B cell (primary cell): ENCODE data around the gene ST6GALNAC2. TPM values are rescaled to one million over a fixed set of nuclear protein-coding genes. Genes with fewer than 3 reads are reported as not detected.

ENCODE experiments used
- ATAC-seq: fragments of 200-7000 bp; cut with Tn5 transposase; one replicate; pipeline ENCODE4 v1.10.0; 2021; ENCODE audit warnings: low read depth, mild to moderate bottlenecking, moderate number of reproducible peaks, moderate library complexity
- CTCF ChIA-PET: fragments of 350-600 bp; sonication (Branson Sonifier 250); formaldehyde crosslinking; loops from one replicate; lab custom pipeline; 2021; ENCODE audit warnings: antibody characterized with exemption, inconsistent platforms; lab: Charles Lee
- POLR2A ChIA-PET: fragments of 350-600 bp; sonication (Branson Sonifier 250); formaldehyde crosslinking; loops from one replicate; lab custom pipeline; 2021; ENCODE audit warnings: antibody characterized with exemption; lab: Charles Lee
- DNase-seq: peaks from one replicate; pipeline ENCODE4 v3.0.0; 2013
- H2AFZ ChIP-seq: 2 replicates; pipeline ENCODE4 v1.6.1; 2012; ENCODE audit warnings: mild to moderate bottlenecking, low read depth, low read length; ENCODE audit not compliant: insufficient read depth, poor library complexity, severe bottlenecking
- H3K27ac ChIP-seq, 2 donors: 1 replicate in 1 of 2; 2 replicates in 1 of 2; pipeline ENCODE4 v1.5.1; 2012 to 2013; ENCODE audit warnings: low read length in 2 of 2, mild to moderate bottlenecking in 2 of 2, moderate library complexity in 1 of 2
- H3K27me3 ChIP-seq, 4 experiments: fragments of 200-600 bp in 1 of 4; sonication (generic) in 1 of 4; replicated peaks in 1 of 4; 1 replicate in 2 of 4; 2 replicates in 2 of 4; pipeline versions ENCODE4 v1.6.1 to v1.7.0; 2013 to 2016; ENCODE audit warnings: low read length in 3 of 4, mild to moderate bottlenecking in 2 of 4, mixed read lengths in 1 of 4, moderate library complexity in 1 of 4; ENCODE audit not compliant: insufficient read depth in 4 of 4, control insufficient read depth in 3 of 4; ENCODE audit errors: control extremely low read depth in 1 of 4
- H3K36me3 ChIP-seq, 2 experiments: replicated peaks in 1 of 2; 1 replicate in 1 of 2; 2 replicates in 1 of 2; pipeline versions ENCODE4 v1.6.1 to v1.7.1; 2013; ENCODE audit warnings: low read length in 1 of 2; ENCODE audit not compliant: insufficient read depth in 2 of 2, control insufficient read depth in 1 of 2; ENCODE audit errors: control extremely low read depth in 1 of 2, extremely low read depth in 1 of 2
- H3K4me1 ChIP-seq, 2 donors: fragments of 200-600 bp in 1 of 2; sonication (generic) in 1 of 2; 1 replicate in 1 of 2; 2 replicates in 1 of 2; pipeline versions ENCODE4 v1.5.1 to v1.6.1; 2013 to 2017; ENCODE audit warnings: low read length in 2 of 2; ENCODE audit not compliant: control insufficient read depth in 2 of 2, insufficient read depth in 2 of 2
- H3K4me2 ChIP-seq: replicated peaks from 2 replicates; pipeline ENCODE3; 2012; ENCODE audit warnings: mild to moderate bottlenecking, low read depth, low read length; ENCODE audit not compliant: poor library complexity, severe bottlenecking
- H3K4me3 ChIP-seq, 5 experiments: fragments of 200-600 bp in 1 of 5; sonication (generic) in 1 of 5; 1 replicate in 3 of 5; 2 replicates in 2 of 5; pipeline versions ENCODE4 v1.5.1 to v1.7.0; 2011 to 2016; ENCODE audit warnings: low read length in 4 of 5, mild to moderate bottlenecking in 4 of 5, low read depth in 2 of 5, control low read depth in 1 of 5, moderate library complexity in 1 of 5; ENCODE audit not compliant: insufficient read depth in 1 of 5; ENCODE audit errors: control extremely low read depth in 1 of 5, extremely low read depth in 1 of 5
- H3K79me2 ChIP-seq: fragments of 200-600 bp; sonication (generic); one replicate; pipeline ENCODE4 v1.6.0; 2016; ENCODE audit warnings: low read length; ENCODE audit not compliant: control insufficient read depth, insufficient read depth
- H3K9ac ChIP-seq: fragments of 200-600 bp; sonication (generic); 2 replicates; pipeline ENCODE4 v1.6.1; 2017; ENCODE audit warnings: mild to moderate bottlenecking, low read length, moderate library complexity
- H3K9me3 ChIP-seq, 3 donors: one replicate each; pipeline versions ENCODE4 v1.6.1 to v1.7.1; 2013; ENCODE audit warnings: low read length in 2 of 3; ENCODE audit not compliant: control insufficient read depth in 2 of 3, insufficient read depth in 1 of 3; ENCODE audit errors: control extremely low read depth in 1 of 3
- H4K20me1 ChIP-seq: 2 replicates; pipeline ENCODE4 v1.6.0; 2012; ENCODE audit warnings: mild to moderate bottlenecking, low read length; ENCODE audit not compliant: insufficient read depth, control insufficient read depth, poor library complexity, severe bottlenecking
- H3K27ac Mint-ChIP-seq: one replicate; pipeline ENCODE4 v1.8.0; 2021; ENCODE audit warnings: mixed read lengths
- H3K27me3 Mint-ChIP-seq: one replicate; pipeline ENCODE4 v1.8.0; 2021; ENCODE audit warnings: mixed read lengths
- H3K4me1 Mint-ChIP-seq: one replicate; pipeline ENCODE4 v1.8.0; 2021; ENCODE audit warnings: mixed read lengths
- H3K4me3 Mint-ChIP-seq: one replicate; pipeline ENCODE4 v1.8.0; 2021; ENCODE audit warnings: mixed read lengths
- H3K9me3 Mint-ChIP-seq: one replicate; pipeline ENCODE4 v1.8.0; 2022; ENCODE audit warnings: mixed read lengths; ENCODE audit not compliant: insufficient read depth
- EZH2 ChIP-seq: IDR thresholded peaks from 2 replicates; pipeline ENCODE4 v1.6.1; 2012; ENCODE audit warnings: borderline replicate concordance, low read depth, mild to moderate bottlenecking, moderate library complexity, low read length; ENCODE audit not compliant: insufficient read depth, poor library complexity, severe bottlenecking
- WGBS: methylation state at CpG from one replicate; pipeline ENCODE4 v1.1.5; 2013; ENCODE audit warnings: missing lambda C conversion rate; ENCODE audit not compliant: insufficient coverage; 5-methylcytosine and 5-hydroxymethylcytosine counted together
- intact Hi-C: fragments of 100-400 bp; cut with micrococcal nuclease; formaldehyde crosslinking; loops from one replicate; pipeline ENCODE4 v1.10.0; 2022
- polyA plus RNA-seq: library from polyadenylated mRNA; depleted of rRNA; stranded (reverse); fragments of >200 nt; gene quantifications from 2 replicates; pipeline ENCODE4 v1.2.3, GENCODE V29; 2012
- total RNA-seq, 2 donors: library from RNA; stranded (reverse); fragments of 120-200 nt in 1 of 2; gene quantifications; 1 replicate in 1 of 2; 2 replicates in 1 of 2; pipeline versions ENCODE4 v1.2.3 to v1.2.4, GENCODE V29; 2013 to 2022
- TF ChIP-seq, protein P1 (sequence below): fragments of 200-600 bp; IDR thresholded peaks from one replicate; pipeline ENCODE4 v1.8.0; 2022; ENCODE audit warnings: antibody characterized with exemption, mild to moderate bottlenecking

ST6GALNAC2 gene
- total and polyA plus RNA-seq, 2 donors (not counting 1 experiment from before 2014, with no cell fraction given): 0.58 to 2.7 TPM

DNA sequence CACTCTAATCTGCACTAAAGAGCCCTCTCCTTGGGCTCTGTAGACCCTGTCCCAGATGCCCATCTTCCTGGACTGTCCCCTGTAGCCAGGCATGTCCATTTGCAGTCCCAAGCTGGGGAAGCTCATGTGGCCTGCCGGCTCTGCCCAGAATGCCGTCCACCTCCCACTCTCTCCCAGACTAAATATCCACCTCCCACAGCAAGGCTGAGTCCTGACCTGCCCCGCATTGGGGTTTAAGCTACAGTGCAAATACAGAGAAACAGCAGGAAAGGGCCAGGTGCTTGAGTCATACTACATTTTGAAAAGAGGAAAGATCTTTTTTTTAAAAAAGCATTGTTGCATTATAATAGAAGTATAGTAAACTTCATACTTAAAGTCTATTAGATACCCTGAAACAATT is 3.0 kb downstream of the ST6GALNAC2 start:
- WGBS: 50% methylated on average over 2 of the region's 3 CpGs
- no peaks in the 10 kb centered on the region for H4K20me1 ChIP-seq
- no peaks in the 10 kb centered on the region for H3K9me3 ChIP-seq
- peaks cover 12% of the 10 kb centered on the region for H3K4me1 Mint-ChIP-seq
- H3K27ac ChIP-seq: no peak overlapping the region
- POLR2A ChIA-PET: interaction anchor here (0.6 to 0.7 kb wide), 2 partner anchors 11 to 681 kb away, joined by 4 to 7 read pairs; no protein-coding TSS in a partner anchor
- peaks cover 21% of the 10 kb centered on the region in 2 donors for H3K4me1 ChIP-seq
- H2AFZ ChIP-seq: no peak overlapping the region
- ATAC-seq (no peak), DNase-seq (no peak)
- peaks cover 0 to 28% (median 14%) of the 10 kb centered on the region in 4 experiments for H3K27me3 ChIP-seq
- no peak overlapping the region for H3K9ac ChIP-seq
- intact Hi-C loops: no loop called here
- CTCF ChIA-PET: interaction anchor here (0.6 to 1.4 kb wide), 2 partner anchors 14 to 36 kb away, joined by 3 to 5 read pairs; no protein-coding TSS in a partner anchor
- H3K4me3 ChIP-seq: no peak overlapping the region
- H3K27me3 Mint-ChIP-seq: peaks cover 23% of the 10 kb centered on the region
- H3K27ac Mint-ChIP-seq: no peak overlapping the region
- H3K36me3 ChIP-seq: no peaks in the 10 kb centered on the region
- no peaks in the 10 kb centered on the region for H3K9me3 Mint-ChIP-seq
- no peak overlapping the region for H3K4me3 Mint-ChIP-seq
- no peaks in the 10 kb centered on the region for H3K79me2 ChIP-seq
- no peak overlapping the region for H3K4me2 ChIP-seq
- TF ChIP-seq, protein P1, sequence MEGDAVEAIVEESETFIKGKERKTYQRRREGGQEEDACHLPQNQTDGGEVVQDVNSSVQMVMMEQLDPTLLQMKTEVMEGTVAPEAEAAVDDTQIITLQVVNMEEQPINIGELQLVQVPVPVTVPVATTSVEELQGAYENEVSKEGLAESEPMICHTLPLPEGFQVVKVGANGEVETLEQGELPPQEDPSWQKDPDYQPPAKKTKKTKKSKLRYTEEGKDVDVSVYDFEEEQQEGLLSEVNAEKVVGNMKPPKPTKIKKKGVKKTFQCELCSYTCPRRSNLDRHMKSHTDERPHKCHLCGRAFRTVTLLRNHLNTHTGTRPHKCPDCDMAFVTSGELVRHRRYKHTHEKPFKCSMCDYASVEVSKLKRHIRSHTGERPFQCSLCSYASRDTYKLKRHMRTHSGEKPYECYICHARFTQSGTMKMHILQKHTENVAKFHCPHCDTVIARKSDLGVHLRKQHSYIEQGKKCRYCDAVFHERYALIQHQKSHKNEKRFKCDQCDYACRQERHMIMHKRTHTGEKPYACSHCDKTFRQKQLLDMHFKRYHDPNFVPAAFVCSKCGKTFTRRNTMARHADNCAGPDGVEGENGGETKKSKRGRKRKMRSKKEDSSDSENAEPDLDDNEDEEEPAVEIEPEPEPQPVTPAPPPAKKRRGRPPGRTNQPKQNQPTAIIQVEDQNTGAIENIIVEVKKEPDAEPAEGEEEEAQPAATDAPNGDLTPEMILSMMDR: no peak
- no peak for TF ChIP-seq EZH2

DNA sequence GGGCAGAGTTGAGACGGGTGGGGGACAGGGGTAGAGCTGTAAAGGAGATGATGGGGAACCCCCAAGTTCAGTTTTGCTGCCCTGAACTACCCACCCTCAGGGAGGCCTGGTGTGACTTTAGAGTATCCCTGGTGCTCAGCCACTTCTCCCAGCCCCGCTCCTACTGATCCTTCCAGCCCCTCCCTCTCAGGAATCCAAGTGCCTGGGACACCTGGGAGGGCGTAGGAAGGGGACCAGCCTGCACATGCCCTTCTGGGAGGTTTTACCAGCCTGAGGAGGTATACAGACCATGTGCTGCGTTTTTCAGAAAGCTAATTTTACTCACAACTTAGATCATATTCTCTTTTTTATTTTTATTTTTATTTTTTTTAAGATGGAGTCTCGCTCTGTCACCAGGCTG is 4.1 kb downstream of the ST6GALNAC2 start:
- intact Hi-C loops: no loop called here
- WGBS: 100% methylated on average over 1 of the region's 5 CpGs
- H3K9me3 ChIP-seq: no peaks in the 10 kb centered on the region
- no peak overlapping the region for H3K27ac ChIP-seq
- Mint-ChIP-seq H3K4me1 (peaks cover 4% of the 10 kb centered on the region), H3K27ac (no peak overlapping the region), H3K9me3 (no peaks in the 10 kb centered on the region), H3K27me3 (peaks cover 15% of the 10 kb centered on the region), H3K4me3 (no peak overlapping the region)
- TF ChIP-seq EZH2: no peak
- TF ChIP-seq, protein P1: no peak
- ChIA-PET CTCF (interaction anchor here (0.7 to 1.4 kb wide), 4 partner anchors 8 to 497 kb away, joined by 3 to 5 read pairs (median 4); no protein-coding TSS in a partner anchor), POLR2A (no interaction called here)
- no peak overlapping the region for H2AFZ ChIP-seq
- no peaks in the 10 kb centered on the region for H3K36me3 ChIP-seq
- H3K9ac ChIP-seq: no peak overlapping the region
- no peak for ATAC-seq
- H4K20me1 ChIP-seq: no peaks in the 10 kb centered on the region
- no peak overlapping the region for H3K4me2 ChIP-seq
- peaks cover 0 to 19% (median 7%) of the 10 kb centered on the region in 4 experiments for H3K27me3 ChIP-seq
- peaks cover 14 to 15% of the 10 kb centered on the region in 2 donors for H3K4me1 ChIP-seq
- no peak overlapping the region for H3K4me3 ChIP-seq
- no peak for DNase-seq
- no peaks in the 10 kb centered on the region for H3K79me2 ChIP-seq
